Smooth muscle cell (in vitro differentiated cells): ENCODE data around the gene GPR34. TPM values are rescaled to one million over a fixed set of nuclear protein-coding genes. Genes with fewer than 3 reads are reported as not detected.

Source experiments
- DNase-seq: peaks from one replicate; lab custom pipeline; 2025; ENCODE audit not compliant: unreplicated experiment; lab: John Stamatoyannopoulos, UW
- H2AFZ ChIP-seq: fragments of 200-600 bp; sonication (generic); 2 replicates; pipeline ENCODE4 v1.6.0; 2016; ENCODE audit warnings: antibody characterized with exemption, low read depth, mild to moderate bottlenecking
- H3F3A ChIP-seq: fragments of 200-600 bp; sonication (generic); 2 replicates; pipeline ENCODE4 v1.6.0; 2017; ENCODE audit warnings: antibody characterized with exemption, low read depth
- H3K27ac ChIP-seq: fragments of 200-600 bp; sonication (generic); 2 replicates; pipeline ENCODE4 v1.5.1; 2016; ENCODE audit warnings: low read depth, mild to moderate bottlenecking
- H3K27me3 ChIP-seq: fragments of 200-600 bp; sonication (generic); 2 replicates; pipeline ENCODE4 v1.6.1; 2016; ENCODE audit warnings: low read depth, mild to moderate bottlenecking
- H3K36me3 ChIP-seq: fragments of 200-600 bp; sonication (generic); 2 replicates; pipeline ENCODE4 v1.5.1; 2016; ENCODE audit warnings: low read depth
- H3K4me1 ChIP-seq: fragments of 200-600 bp; sonication (generic); 2 replicates; pipeline ENCODE4 v1.5.1; 2016; ENCODE audit warnings: low read depth
- H3K4me2 ChIP-seq: fragments of 200-600 bp; sonication (generic); 2 replicates; pipeline ENCODE4 v1.6.0; 2016; ENCODE audit warnings: mild to moderate bottlenecking
- H3K4me3 ChIP-seq: fragments of 200-600 bp; sonication (generic); 2 replicates; pipeline ENCODE4 v1.5.1; 2016; ENCODE audit warnings: mild to moderate bottlenecking
- H3K79me2 ChIP-seq: fragments of 200-600 bp; sonication (generic); 2 replicates; pipeline ENCODE4 v1.6.0; 2016; ENCODE audit warnings: low read depth, mild to moderate bottlenecking
- H3K9ac ChIP-seq: fragments of 200-600 bp; sonication (generic); 2 replicates; pipeline ENCODE4 v1.6.0; 2016; ENCODE audit warnings: low read depth
- H3K9me3 ChIP-seq: fragments of 200-600 bp; sonication (generic); replicated peaks from 2 replicates; pipeline ENCODE4 v1.5.1; 2016; ENCODE audit warnings: low read depth
- H4K20me1 ChIP-seq: fragments of 200-600 bp; sonication (generic); 2 replicates; pipeline ENCODE4 v1.6.0; 2016; ENCODE audit warnings: low read depth
- CTCF ChIP-seq: fragments of 200-600 bp; sonication (generic); IDR thresholded peaks from 2 replicates; pipeline ENCODE4 v1.5.1; 2017; ENCODE audit warnings: borderline replicate concordance, mild to moderate bottlenecking, antibody characterized with exemption; ENCODE audit not compliant: insufficient read depth, poor library complexity, severe bottlenecking
- WGBS: methylation state at CpG from one replicate; pipeline ENCODE4 v1.1.7; 2016; ENCODE audit warnings: low lambda C conversion rate; 5-methylcytosine and 5-hydroxymethylcytosine counted together
- polyA plus RNA-seq: library from polyadenylated mRNA; unstranded; fragments of >200 nt; fragmentation: Nextera tagmentation; extraction: Ambion mirVana; gene quantifications from 2 replicates; pipeline ENCODE4 v1.2.1, GENCODE V29; 2016
- total RNA-seq: library from RNA; depleted of rRNA; stranded (reverse); fragments of >200 nt; gene quantifications from 2 replicates; pipeline ENCODE4 v1.2.3, GENCODE V29; 2014

GPR34 gene
- total and polyA plus RNA-seq, 2 experiments from 2014 or later = 0.31 to 2.2 TPM

- Histone ChIP-seq H3K4me1 (no peaks in the 10 kb centered on the region), H3K27ac (no peak overlapping the region), H3K79me2 (no peaks in the 10 kb centered on the region), H3K4me3 (no peak overlapping the region), H3K36me3 (no peaks in the 10 kb centered on the region), H3K9ac (no peak overlapping the region), H3F3A (no peaks in the 10 kb centered on the region), H2AFZ (no peak overlapping the region), H3K9me3 (no peaks in the 10 kb centered on the region), H3K4me2 (no peak overlapping the region), H3K27me3 (no peaks in the 10 kb centered on the region), H4K20me1 (no peaks in the 10 kb centered on the region)
- no peak for TF ChIP-seq CTCF
- no peak for DNase-seq
- 93% methylated on average over 2 of the region's 2 CpGs for WGBS
Observed at GRCh38 chrX:41665686-41666085, 23.1 kb upstream of the GPR34 start.

GRCh38 chrX:41666251-41666650 lies 22.5 kb upstream of the GPR34 start:
- Histone ChIP-seq H3F3A (no peaks in the 10 kb centered on the region), H3K4me3 (no peak overlapping the region), H4K20me1 (no peaks in the 10 kb centered on the region), H3K4me2 (no peak overlapping the region), H3K4me1 (no peaks in the 10 kb centered on the region), H3K9ac (no peak overlapping the region), H3K79me2 (no peaks in the 10 kb centered on the region), H3K27ac (no peak overlapping the region), H3K36me3 (no peaks in the 10 kb centered on the region), H3K9me3 (no peaks in the 10 kb centered on the region), H2AFZ (no peak overlapping the region), H3K27me3 (no peaks in the 10 kb centered on the region)
- 63% methylated on average over 1 of the region's 1 CpG for WGBS
- TF ChIP-seq CTCF = no peak
- DNase-seq = no peak

GRCh38 chrX:41667631-41668030 lies 21.1 kb upstream of the GPR34 start:
- Histone ChIP-seq H3K4me1 (no peaks in the 10 kb centered on the region), H3K4me2 (no peak overlapping the region), H3K27ac (no peak overlapping the region), H3K27me3 (no peaks in the 10 kb centered on the region), H3K79me2 (no peaks in the 10 kb centered on the region), H3K9me3 (no peaks in the 10 kb centered on the region), H3K36me3 (no peaks in the 10 kb centered on the region), H3F3A (no peaks in the 10 kb centered on the region), H2AFZ (no peak overlapping the region), H3K9ac (no peak overlapping the region), H3K4me3 (no peak overlapping the region), H4K20me1 (no peaks in the 10 kb centered on the region)
- no peak for DNase-seq
- 88% methylated on average over 3 of the region's 3 CpGs for WGBS
- TF ChIP-seq CTCF = no peak

- Histone ChIP-seq H3K9me3 (no peaks in the 10 kb centered on the region), H3F3A (no peaks in the 10 kb centered on the region), H3K4me1 (no peaks in the 10 kb centered on the region), H4K20me1 (no peaks in the 10 kb centered on the region), H3K4me3 (no peak overlapping the region), H2AFZ (no peak overlapping the region), H3K27ac (no peak overlapping the region), H3K36me3 (no peaks in the 10 kb centered on the region), H3K27me3 (no peaks in the 10 kb centered on the region), H3K79me2 (no peaks in the 10 kb centered on the region), H3K9ac (no peak overlapping the region), H3K4me2 (no peak overlapping the region)
- no peak for DNase-seq
- no peak for TF ChIP-seq CTCF
Observed at GRCh38 chrX:41670112-41670511, 18.7 kb upstream of the GPR34 start.
